SK-N-SH treated with all-trans-retinoic acid at 6 μM for 48 hours (cell line): ENCODE data around the gene TANGO2.

Experiments
- ATAC-seq: fragments of 200-7000 bp; cut with Tn5 transposase; 3 replicates; pipeline ENCODE4 v1.9.1; 2020; ENCODE audit warnings: mild to moderate bottlenecking, moderate library complexity
- ARNTL ChIP-seq: fragments of 450-650 bp; formaldehyde crosslinking; IDR thresholded peaks from 2 replicates; pipeline ENCODE4 v1.5.0; 2020; ENCODE audit warnings: low read depth, mild to moderate bottlenecking, moderate library complexity, borderline replicate concordance
- BACH2 ChIP-seq: fragments of 250-450 bp; sonication (Bioruptor Pico); IDR thresholded peaks from 2 replicates; pipeline ENCODE4 v1.9.0; 2021; ENCODE audit warnings: mild to moderate bottlenecking, borderline replicate concordance
- CREB5 ChIP-seq: fragments of 250-450 bp; sonication (Bioruptor Pico); IDR thresholded peaks from 2 replicates; pipeline ENCODE4 v1.5.1; 2020; ENCODE audit warnings: low read depth, mild to moderate bottlenecking, moderate library complexity
- CSDC2 ChIP-seq: fragments of 250-450 bp; sonication (Bioruptor Pico); IDR thresholded peaks from 2 replicates; pipeline ENCODE4 v1.5.0; 2020; ENCODE audit warnings: mild to moderate bottlenecking, moderate library complexity
- CSRNP3 ChIP-seq: fragments of 250-450 bp; sonication (Bioruptor Pico); IDR thresholded peaks from 2 replicates; pipeline ENCODE4 v1.5.1; 2021; ENCODE audit warnings: mild to moderate bottlenecking, moderate library complexity
- ESRRG ChIP-seq: fragments of 250-450 bp; sonication (Bioruptor Pico); IDR thresholded peaks from 2 replicates; pipeline ENCODE4 v1.6.1; 2021; ENCODE audit warnings: mild to moderate bottlenecking
- GLIS3 ChIP-seq: fragments of 250-450 bp; sonication (Bioruptor Pico); IDR thresholded peaks from 2 replicates; pipeline ENCODE4 v1.5.0; 2020; ENCODE audit warnings: mild to moderate bottlenecking, moderate library complexity
- ISL1 ChIP-seq: fragments of 250-450 bp; sonication (Bioruptor Pico); IDR thresholded peaks from 2 replicates; pipeline ENCODE4 v2.1.2; 2022; ENCODE audit warnings: mild to moderate bottlenecking, moderate library complexity
- OSR1 ChIP-seq: fragments of 250-450 bp; sonication (Bioruptor Pico); IDR thresholded peaks from 2 replicates; pipeline ENCODE4 v1.8.0; 2022; ENCODE audit warnings: moderate library complexity, mild to moderate bottlenecking, inconsistent platforms
- PATZ1 ChIP-seq: fragments of 250-450 bp; sonication (Bioruptor Pico); IDR thresholded peaks from 2 replicates; pipeline ENCODE4 v1.8.0; 2020; ENCODE audit warnings: mild to moderate bottlenecking, moderate library complexity, borderline replicate concordance
- POU6F1 ChIP-seq: fragments of 250-450 bp; sonication (Bioruptor Pico); IDR thresholded peaks from 2 replicates; pipeline ENCODE4 v1.8.0; 2021; ENCODE audit warnings: low read depth, mild to moderate bottlenecking, moderate library complexity, borderline replicate concordance
- SNAI2 ChIP-seq: fragments of 250-450 bp; sonication (Bioruptor Pico); IDR thresholded peaks from 2 replicates; pipeline ENCODE4 v1.5.0; 2020; ENCODE audit warnings: mild to moderate bottlenecking, moderate library complexity
- TCF4 ChIP-seq: fragments of 250-450 bp; sonication (Bioruptor Pico); IDR thresholded peaks from 2 replicates; pipeline ENCODE4 v1.8.0; 2021; ENCODE audit warnings: mild to moderate bottlenecking, moderate library complexity, borderline replicate concordance
- TSHZ2 ChIP-seq: fragments of 250-450 bp; sonication (Bioruptor Pico); IDR thresholded peaks from 2 replicates; pipeline ENCODE4 v1.5.0; 2020; ENCODE audit warnings: mild to moderate bottlenecking, moderate library complexity
- ZC3H10 ChIP-seq: fragments of 250-450 bp; sonication (Bioruptor Pico); IDR thresholded peaks from 2 replicates; pipeline ENCODE4 v1.5.1; 2021; ENCODE audit warnings: mild to moderate bottlenecking, moderate library complexity
- ZFP30 ChIP-seq: fragments of 450-650 bp; formaldehyde crosslinking; IDR thresholded peaks from 2 replicates; pipeline ENCODE4 v1.5.0; 2022; ENCODE audit warnings: mild to moderate bottlenecking, moderate library complexity
- ZNF565 ChIP-seq: fragments of 450-650 bp; formaldehyde crosslinking; conservative IDR thresholded peaks from 2 replicates; pipeline ENCODE4 v1.5.0; 2020; ENCODE audit warnings: low read depth, mild to moderate bottlenecking, moderate library complexity
- ZNF70 ChIP-seq: fragments of 450-650 bp; formaldehyde crosslinking; IDR thresholded peaks from 2 replicates; pipeline ENCODE4 v1.5.0; 2020; ENCODE audit warnings: mild to moderate bottlenecking, moderate library complexity

Gene TANGO2

GRCh38 chr22:20089977-20090729 lies 69.2 kb downstream of the TANGO2 start (continued):
- TF ChIP-seq TSHZ2 (CRISPR knock-in tag) (no peak), ZNF70 (CRISPR knock-in tag) (no peak), CREB5 (CRISPR knock-in tag) (no peak), ISL1 (CRISPR knock-in tag) (no peak), ZFP30 (CRISPR knock-in tag) (no peak), ARNTL (CRISPR knock-in tag) (no peak)
- TF ChIP-seq, all 23 proteins: peak for 0

GRCh38 chr22:20090730-20091240 lies 69.9 kb downstream of the TANGO2 start:
- no peak for ATAC-seq
- TF ChIP-seq TCF4: no peak
- TF ChIP-seq OSR1: no peak
- TF ChIP-seq CREB5 (CRISPR knock-in tag): no peak
- no peak for TF ChIP-seq ESRRG (CRISPR knock-in tag)
- no peak for TF ChIP-seq SNAI2 (CRISPR knock-in tag)
- no peak for TF ChIP-seq ZC3H10 (CRISPR knock-in tag)
- TF ChIP-seq TSHZ2 (CRISPR knock-in tag): no peak
- no peak for TF ChIP-seq POU6F1 (CRISPR knock-in tag)
- TF ChIP-seq ZNF565 (CRISPR knock-in tag): no peak
- no peak for TF ChIP-seq GLIS3 (CRISPR knock-in tag)
- TF ChIP-seq CSDC2 (CRISPR knock-in tag): no peak
- TF ChIP-seq CSRNP3 (CRISPR knock-in tag): no peak
- no peak for TF ChIP-seq PATZ1
- no peak for TF ChIP-seq ISL1 (CRISPR knock-in tag)
- TF ChIP-seq BACH2 (CRISPR knock-in tag): no peak
